ENCODE results near the gene UBR4.

DNA sequence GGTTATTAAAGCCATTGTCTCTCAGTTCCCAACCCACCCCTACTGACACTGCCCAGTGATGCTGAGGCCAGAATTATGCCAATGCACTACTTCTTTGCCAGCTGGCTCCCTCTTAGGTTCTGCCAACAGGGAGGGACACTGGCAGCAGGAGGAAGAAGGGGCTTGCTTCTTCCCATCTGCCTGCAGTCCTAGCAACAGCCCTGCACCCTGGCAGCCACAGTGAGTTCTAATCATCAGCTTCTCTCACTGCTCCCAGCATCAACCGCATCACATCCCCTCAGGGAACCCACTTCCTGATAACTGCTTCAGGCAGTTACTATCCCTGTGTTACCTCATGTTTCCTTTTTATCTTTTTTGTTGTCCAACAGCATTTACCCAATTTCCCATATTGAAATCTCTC, 86.2 kb downstream of the UBR4 start:
- TF ChIP-seq, protein P1, sequence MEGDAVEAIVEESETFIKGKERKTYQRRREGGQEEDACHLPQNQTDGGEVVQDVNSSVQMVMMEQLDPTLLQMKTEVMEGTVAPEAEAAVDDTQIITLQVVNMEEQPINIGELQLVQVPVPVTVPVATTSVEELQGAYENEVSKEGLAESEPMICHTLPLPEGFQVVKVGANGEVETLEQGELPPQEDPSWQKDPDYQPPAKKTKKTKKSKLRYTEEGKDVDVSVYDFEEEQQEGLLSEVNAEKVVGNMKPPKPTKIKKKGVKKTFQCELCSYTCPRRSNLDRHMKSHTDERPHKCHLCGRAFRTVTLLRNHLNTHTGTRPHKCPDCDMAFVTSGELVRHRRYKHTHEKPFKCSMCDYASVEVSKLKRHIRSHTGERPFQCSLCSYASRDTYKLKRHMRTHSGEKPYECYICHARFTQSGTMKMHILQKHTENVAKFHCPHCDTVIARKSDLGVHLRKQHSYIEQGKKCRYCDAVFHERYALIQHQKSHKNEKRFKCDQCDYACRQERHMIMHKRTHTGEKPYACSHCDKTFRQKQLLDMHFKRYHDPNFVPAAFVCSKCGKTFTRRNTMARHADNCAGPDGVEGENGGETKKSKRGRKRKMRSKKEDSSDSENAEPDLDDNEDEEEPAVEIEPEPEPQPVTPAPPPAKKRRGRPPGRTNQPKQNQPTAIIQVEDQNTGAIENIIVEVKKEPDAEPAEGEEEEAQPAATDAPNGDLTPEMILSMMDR (IDR thresholded peaks at IDR 0.05) = no peak
- TF ChIP-seq RAD21 (conservative IDR thresholded peaks at IDR 0.05 in 1 of 2, IDR thresholded peaks at IDR 0.05 in 1 of 2) = no peak
- TF ChIP-seq ZFP36 (IDR thresholded peaks at IDR 0.05; ENCODE audit: borderline replicate concordance, partially characterized antibody) = no peak
- no peak for TF ChIP-seq RFX5 (IDR thresholded peaks at IDR 0.05)
- no peak for TF ChIP-seq SMC3 (IDR thresholded peaks at IDR 0.05)
- TF ChIP-seq JUNB (IDR thresholded peaks at IDR 0.05) = no peak
